Measurements from ENCODE around the gene NF2. TPM values are rescaled to one million over a fixed set of nuclear protein-coding genes. Genes with fewer than 3 reads are reported as not detected.

The NF2 gene
- total RNA-seq, 1 experiment from 2014 or later, result 50.9 TPM

DNA sequence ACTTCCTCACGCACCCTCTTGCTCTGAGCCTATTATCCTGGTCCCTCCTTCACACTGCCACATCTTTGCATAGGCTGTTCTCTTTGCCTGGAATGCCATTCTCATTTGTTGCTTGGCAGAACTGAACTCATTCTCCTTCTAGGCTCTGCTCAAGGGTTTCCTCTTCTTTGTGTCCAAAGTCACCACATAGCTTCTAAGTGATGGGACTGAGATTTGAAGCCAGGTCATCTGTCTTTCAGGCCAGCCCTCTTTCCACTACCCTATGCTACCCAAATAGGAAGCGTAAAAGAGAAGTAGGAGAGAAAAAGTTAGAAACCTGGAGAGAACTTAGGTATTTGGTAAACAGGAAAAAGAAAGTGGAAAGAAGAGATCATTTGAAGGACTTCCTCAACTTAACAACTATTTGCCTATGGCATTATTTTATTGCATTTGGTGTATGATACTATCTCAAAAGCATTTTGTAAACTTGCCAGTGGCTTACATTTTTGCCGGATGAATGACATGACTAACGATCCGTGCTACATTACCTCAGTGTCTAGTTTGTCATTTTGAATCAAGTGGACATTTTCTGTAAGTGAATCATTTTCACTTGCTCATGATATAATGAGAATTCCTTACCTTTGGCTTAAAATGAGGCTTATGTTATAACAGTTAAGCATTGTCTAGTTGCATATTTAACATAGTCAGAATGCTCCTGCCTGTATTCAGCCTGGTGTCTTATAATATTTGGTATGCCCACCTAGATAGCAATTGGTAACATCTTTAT lies 18.5 kb downstream of the NF2 start:
- H4K91ac ChIP-seq (ENCODE audit: insufficient read length, low read depth, low read length), result no peak overlapping the region
- H3K27me3 ChIP-seq (ENCODE audit: insufficient read depth, low read length), result no peaks in the 10 kb centered on the region
- no peak overlapping the region for H4K5ac ChIP-seq (ENCODE audit: insufficient read length, low read depth, low read length)
- no peak overlapping the region for H2BK20ac ChIP-seq (ENCODE audit: low read depth, low read length, poor library complexity, severe bottlenecking)
- no peak overlapping the region for H3K9ac ChIP-seq (ENCODE audit: extremely low read depth, insufficient read length, low read length)
- H3K27me3 Mint-ChIP-seq (ENCODE audit: low read depth), result no peaks in the 10 kb centered on the region
- no peak overlapping the region for H3T11ph ChIP-seq (ENCODE audit: low read length)
- H3K23ac ChIP-seq (ENCODE audit: insufficient read length, low read depth, low read length), result no peak overlapping the region
- H4K8ac ChIP-seq (replicated peaks; ENCODE audit: insufficient read length, low read depth, low read length), result no peak overlapping the region
- H3K27ac Mint-ChIP-seq, result no peak overlapping the region; a peak in 1 of 7 replicates
- H3K79me1 ChIP-seq (ENCODE audit: insufficient read depth, low read depth, low read length, poor library complexity, severe bottlenecking), result no peaks in the 10 kb centered on the region
- H3K4me1 ChIP-seq (ENCODE audit: insufficient read depth, low read length), result no peaks in the 10 kb centered on the region; the same call in 1 of the 2 replicates
- no peak overlapping the region for H3K4ac ChIP-seq (ENCODE audit: low read depth, low read length)
- H2BK15ac ChIP-seq (ENCODE audit: low read depth, low read length), result no peak overlapping the region
- no peaks in the 10 kb centered on the region for H3K9me3 ChIP-seq (ENCODE audit: control insufficient read depth, low read depth, low read length)
- H3K27ac ChIP-seq (ENCODE audit: insufficient read length, low read depth, low read length), result no peak overlapping the region
- H3K4me1 Mint-ChIP-seq, result peaks cover 25 to 33% of the 10 kb centered on the region in 2 experiments
- peaks cover 1% of the 10 kb centered on the region; the same call in 1 of the 2 replicates for H3K79me2 ChIP-seq (ENCODE audit: insufficient read depth, low read length)
- TF ChIP-seq, protein P1, sequence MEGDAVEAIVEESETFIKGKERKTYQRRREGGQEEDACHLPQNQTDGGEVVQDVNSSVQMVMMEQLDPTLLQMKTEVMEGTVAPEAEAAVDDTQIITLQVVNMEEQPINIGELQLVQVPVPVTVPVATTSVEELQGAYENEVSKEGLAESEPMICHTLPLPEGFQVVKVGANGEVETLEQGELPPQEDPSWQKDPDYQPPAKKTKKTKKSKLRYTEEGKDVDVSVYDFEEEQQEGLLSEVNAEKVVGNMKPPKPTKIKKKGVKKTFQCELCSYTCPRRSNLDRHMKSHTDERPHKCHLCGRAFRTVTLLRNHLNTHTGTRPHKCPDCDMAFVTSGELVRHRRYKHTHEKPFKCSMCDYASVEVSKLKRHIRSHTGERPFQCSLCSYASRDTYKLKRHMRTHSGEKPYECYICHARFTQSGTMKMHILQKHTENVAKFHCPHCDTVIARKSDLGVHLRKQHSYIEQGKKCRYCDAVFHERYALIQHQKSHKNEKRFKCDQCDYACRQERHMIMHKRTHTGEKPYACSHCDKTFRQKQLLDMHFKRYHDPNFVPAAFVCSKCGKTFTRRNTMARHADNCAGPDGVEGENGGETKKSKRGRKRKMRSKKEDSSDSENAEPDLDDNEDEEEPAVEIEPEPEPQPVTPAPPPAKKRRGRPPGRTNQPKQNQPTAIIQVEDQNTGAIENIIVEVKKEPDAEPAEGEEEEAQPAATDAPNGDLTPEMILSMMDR (conservative IDR thresholded peaks at IDR 0.05), result no peak
- no peak overlapping the region for H3K18ac ChIP-seq (ENCODE audit: insufficient read length, low read depth, low read length)
- H2BK12ac ChIP-seq (ENCODE audit: insufficient read length, low read depth, low read length), result no peak overlapping the region
- H4K20me1 ChIP-seq (ENCODE audit: control insufficient read depth, insufficient read depth, insufficient read length), result no peaks in the 10 kb centered on the region
- H3K23me2 ChIP-seq (ENCODE audit: insufficient read length, low read depth, low read length, poor library complexity, severe bottlenecking), result no peaks in the 10 kb centered on the region
- no peak overlapping the region for H2AFZ ChIP-seq (ENCODE audit: low read length)
- H3K14ac ChIP-seq (ENCODE audit: insufficient read depth, low read length), result no peak overlapping the region
- H2BK5ac ChIP-seq (ENCODE audit: insufficient read length, low read length), result no peak overlapping the region
- H3K36me3 Mint-ChIP-seq (ENCODE audit: insufficient read depth in 1 of 3, low read depth in 3 of 3), result no peaks in the 10 kb centered on the region
- no peak for DNase-seq
- no peak overlapping the region for H3K56ac ChIP-seq (ENCODE audit: insufficient read length, low read depth, low read length)
- no peak overlapping the region for H3K4me3 Mint-ChIP-seq
- no CpG with 5 or more reads among the region's 5 CpGs for WGBS (ENCODE audit: extremely low coverage, insufficient read length, low lambda C conversion rate)
- H2AK5ac ChIP-seq (ENCODE audit: insufficient read length, low read length), result no peak overlapping the region
- no peaks in the 10 kb centered on the region for H3K9me3 Mint-ChIP-seq
- H2BK120ac ChIP-seq (ENCODE audit: low read depth, low read length, poor library complexity, severe bottlenecking), result no peak overlapping the region
- H3K4me2 ChIP-seq (ENCODE audit: insufficient read depth, insufficient read length, low read length), result no peak overlapping the region

All from H9 (cell line).